ENCODE results near the gene FSTL1.

The FSTL1 gene, protein sequence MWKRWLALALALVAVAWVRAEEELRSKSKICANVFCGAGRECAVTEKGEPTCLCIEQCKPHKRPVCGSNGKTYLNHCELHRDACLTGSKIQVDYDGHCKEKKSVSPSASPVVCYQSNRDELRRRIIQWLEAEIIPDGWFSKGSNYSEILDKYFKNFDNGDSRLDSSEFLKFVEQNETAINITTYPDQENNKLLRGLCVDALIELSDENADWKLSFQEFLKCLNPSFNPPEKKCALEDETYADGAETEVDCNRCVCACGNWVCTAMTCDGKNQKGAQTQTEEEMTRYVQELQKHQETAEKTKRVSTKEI
- long read RNA-seq, donor 1, full-length matches to known transcripts, result 92 of 118 reads
- long read RNA-seq, donor 1, partial matches to known transcripts, result 0 of 118 reads
- long read RNA-seq, donor 1, other reads (novel, unspliced or antisense), result 26 of 118 reads
- long read RNA-seq, donor 2, full-length matches to known transcripts, result 65 of 83 reads
- long read RNA-seq, donor 2, partial matches to known transcripts, result 12 of 83 reads
- long read RNA-seq, donor 2, other reads (novel, unspliced or antisense), result 6 of 83 reads
- long read RNA-seq, donor 3, full-length matches to known transcripts, result 65 of 70 reads
- long read RNA-seq, donor 3, partial matches to known transcripts, result 5 of 70 reads
- long read RNA-seq, donor 3, other reads (novel, unspliced or antisense), result 0 of 70 reads
- long read RNA-seq, donor 4, full-length matches to known transcripts, result 102 of 120 reads
- long read RNA-seq, donor 4, partial matches to known transcripts, result 7 of 120 reads
- long read RNA-seq, donor 4, other reads (novel, unspliced or antisense), result 11 of 120 reads
- long read RNA-seq, donor 5, full-length matches to known transcripts, result 65 of 89 reads
- long read RNA-seq, donor 5, partial matches to known transcripts, result 5 of 89 reads
- long read RNA-seq, donor 5, other reads (novel, unspliced or antisense), result 19 of 89 reads
- long read RNA-seq, donor 6, full-length matches to known transcripts, result 120 of 153 reads
- long read RNA-seq, donor 6, partial matches to known transcripts, result 16 of 153 reads
- long read RNA-seq, donor 6, other reads (novel, unspliced or antisense), result 17 of 153 reads
- long read RNA-seq, donor 7, full-length matches to known transcripts, result 178 of 267 reads
- long read RNA-seq, donor 7, partial matches to known transcripts, result 78 of 267 reads
- long read RNA-seq, donor 7, other reads (novel, unspliced or antisense), result 11 of 267 reads
- long read RNA-seq, donor 8, full-length matches to known transcripts, result 111 of 142 reads
- long read RNA-seq, donor 8, partial matches to known transcripts, result 10 of 142 reads
- long read RNA-seq, donor 8, other reads (novel, unspliced or antisense), result 21 of 142 reads

GRCh38 chr3:120450600-120451271, at the start of gene FSTL1:
Gene FSTL1, minus strand, starts transcription at chr3:120450992. Its CDS starts 246 bp downstream, at chr3:120450746.
- DNase-seq, result peak; percentile 95

DNA sequence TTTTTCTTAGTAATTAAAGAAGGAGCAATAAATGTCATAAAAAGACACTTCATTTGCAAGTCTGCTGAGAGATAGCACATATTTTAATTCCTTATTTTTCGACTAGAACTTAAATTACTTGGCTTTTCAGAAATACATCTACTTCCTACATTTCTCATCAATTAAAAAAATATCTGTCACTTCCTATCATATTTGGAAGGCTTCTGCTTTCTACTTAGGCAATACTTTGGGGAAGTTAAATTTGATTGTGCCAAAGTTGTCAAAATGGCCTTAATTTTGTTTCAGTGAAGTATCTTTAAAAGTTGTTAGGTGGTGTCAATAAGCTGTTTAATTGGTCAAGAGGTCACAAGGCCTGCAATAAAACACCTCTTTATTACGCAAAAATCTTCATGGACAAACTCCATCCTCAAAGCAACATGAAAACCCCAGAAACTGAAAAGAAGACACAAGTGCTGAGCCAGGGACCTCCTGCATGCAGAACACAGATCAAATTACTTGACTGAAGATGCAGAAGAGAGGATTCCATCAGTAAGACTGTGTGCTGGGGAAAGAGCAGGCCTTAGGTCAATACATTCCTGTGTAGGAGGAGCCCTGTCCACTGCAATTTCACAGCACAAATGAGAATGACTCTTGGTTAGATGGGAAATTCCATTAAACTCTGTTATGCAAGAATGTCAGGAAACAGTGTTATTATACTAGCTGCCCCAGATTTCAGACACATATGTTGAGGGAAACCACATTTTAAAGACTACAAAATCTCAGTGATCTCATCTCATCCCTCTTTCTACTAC, 48.0 kb upstream of the FSTL1 start:
- DNase-seq, result peak; percentile 28

DNA sequence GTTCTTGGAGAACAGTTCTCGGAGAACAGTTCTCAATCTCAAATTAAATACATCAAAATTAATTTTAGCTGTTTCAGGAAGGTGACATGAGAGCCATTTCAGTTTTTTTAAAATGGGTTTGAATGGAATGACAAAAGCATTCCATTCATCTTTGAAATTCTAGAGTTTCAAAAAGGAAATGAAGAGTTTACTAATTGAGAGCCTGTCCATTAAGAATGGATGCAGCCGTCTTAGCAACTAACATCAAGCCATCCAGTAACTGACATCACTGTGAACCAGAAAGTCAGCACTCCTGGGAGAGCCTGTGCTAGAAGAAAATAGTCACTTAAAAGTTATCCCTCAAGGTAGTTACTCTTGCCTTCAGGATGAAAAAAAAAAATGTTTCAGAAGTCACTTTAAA, 47.0 kb upstream of the FSTL1 start:
- DNase-seq, result no peak

GRCh38 chr3:120497336-120497735, 46.5 kb upstream of the FSTL1 start:
- no peak for DNase-seq

- DNase-seq, result no peak
Observed at GRCh38 chr3:120496278-120497002, 45.6 kb upstream of the FSTL1 start.

DNA sequence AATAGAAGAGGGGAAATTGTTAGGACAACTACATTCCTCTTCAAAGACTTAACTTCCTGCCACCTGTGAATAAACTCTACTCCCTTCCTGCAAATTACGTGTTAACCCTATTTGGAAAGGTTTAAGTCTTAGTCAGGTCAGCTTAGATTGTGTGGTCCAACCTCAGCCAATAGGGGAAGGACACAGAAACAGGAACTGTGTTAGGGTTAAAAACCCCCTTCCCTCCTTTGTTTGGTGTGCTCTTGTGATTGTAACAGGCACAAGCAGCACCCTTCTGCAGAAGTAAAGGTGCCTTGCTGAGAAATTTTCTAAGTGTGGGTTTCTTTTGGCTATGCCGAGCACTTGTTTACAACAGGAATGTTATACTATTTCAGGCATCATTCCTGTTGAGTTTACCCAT, 45.0 kb upstream of the FSTL1 start:
- no peak for DNase-seq

DNA sequence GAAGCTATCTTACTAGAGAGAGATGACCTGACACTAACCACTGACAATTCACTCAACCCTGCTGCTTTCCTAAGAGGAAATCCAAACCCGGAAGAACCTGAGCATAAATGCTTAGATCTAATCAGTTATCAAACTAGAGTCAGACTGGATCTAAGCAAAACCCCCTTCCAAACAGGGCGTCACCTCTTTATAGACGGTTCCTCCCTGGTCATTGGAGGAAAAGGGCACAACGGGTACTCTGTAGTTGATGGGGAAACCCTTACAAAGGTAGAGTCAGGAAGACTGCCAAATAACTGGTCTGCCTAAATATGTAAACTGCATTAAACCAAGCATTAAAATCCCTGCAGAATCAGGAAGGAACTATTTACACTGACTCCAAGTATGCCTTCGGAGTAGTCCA, 41.3 kb upstream of the FSTL1 start:
- DNase-seq, result no peak

DNA sequence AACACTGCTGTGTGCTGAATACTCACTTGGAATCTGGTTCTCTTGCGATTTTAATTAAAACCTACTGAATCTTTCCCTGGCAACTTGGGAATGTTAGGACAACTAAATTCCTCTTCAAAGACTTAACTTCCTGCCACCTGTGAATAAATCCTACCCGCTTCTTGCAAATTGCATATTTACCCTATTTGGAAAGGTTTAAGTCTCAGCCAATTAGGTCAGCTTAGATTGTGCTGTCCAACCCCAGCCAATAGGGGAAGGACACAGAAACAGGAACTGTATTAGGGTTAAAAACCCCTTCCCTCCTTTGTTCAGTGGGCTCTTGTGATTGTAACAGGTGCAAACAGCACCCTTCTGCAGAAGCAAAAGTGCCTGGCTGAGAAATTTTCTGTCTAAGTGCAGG, 38.6 kb upstream of the FSTL1 start:
- DNase-seq, result no peak

GRCh38 chr3:120488296-120488695, 37.5 kb upstream of the FSTL1 start:
- no peak for DNase-seq

DNA sequence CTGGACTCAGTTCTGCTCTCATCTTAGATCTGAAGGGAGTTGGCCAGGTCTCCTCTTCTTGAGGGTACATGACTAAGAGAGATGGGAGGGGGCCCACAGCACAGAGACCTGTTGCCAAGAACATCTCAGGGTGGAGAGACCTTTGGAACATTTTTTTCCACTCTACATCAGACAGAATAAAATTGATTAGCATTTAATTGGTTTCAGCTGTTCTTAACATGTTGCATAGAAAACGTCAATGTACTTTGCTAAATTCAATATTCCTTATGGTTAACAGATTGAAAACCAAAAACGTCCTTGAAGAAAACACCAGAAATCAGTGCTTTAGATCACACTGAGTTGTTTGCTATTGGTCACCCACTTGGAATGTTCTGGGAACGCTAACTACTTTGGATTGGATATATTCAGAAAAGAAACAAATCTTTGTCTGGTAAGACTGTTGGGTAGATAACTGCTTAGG, 36.4 kb upstream of the FSTL1 start:
- DNase-seq, result no peak

DNA sequence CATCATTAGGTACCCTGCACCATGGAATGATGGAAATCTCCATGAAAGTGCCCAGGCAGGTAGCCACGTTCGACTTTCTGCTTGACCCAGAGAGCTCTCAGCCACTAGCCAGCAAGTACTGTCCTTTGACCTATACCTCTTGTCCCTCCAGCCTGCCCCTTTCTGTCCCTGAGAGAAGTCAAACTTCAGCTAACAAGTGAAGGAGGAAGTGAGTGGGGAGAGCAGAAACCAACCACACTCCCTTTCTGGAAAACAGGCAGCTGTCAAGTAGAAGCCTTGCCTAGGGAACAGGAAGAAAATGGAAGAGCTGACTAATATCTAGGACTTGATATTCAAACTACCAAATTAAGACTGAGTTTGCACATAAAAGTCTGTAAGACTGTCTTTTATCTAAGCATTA, 30.3 kb upstream of the FSTL1 start:
- no peak for DNase-seq

DNA sequence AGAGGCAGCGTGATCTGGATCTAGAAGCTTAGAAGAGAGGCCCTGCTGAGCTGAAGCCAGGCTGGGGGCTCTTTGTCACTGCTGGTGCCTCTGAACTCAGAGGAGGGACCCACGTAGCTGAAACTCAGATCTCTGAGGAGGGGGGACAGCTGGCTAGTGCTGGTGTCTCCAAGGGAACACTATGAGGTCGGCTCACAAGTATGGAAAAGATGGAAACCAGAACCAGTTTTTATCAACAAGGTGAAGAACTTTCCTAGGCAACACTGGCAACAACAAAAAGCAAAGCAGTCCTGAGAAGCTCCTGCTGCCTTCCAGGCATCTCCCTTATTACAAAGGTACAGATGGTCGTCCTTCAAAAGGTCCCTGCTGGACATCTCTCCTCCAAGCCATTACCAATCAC, 27.0 kb upstream of the FSTL1 start:
- DNase-seq, result no peak

DNA sequence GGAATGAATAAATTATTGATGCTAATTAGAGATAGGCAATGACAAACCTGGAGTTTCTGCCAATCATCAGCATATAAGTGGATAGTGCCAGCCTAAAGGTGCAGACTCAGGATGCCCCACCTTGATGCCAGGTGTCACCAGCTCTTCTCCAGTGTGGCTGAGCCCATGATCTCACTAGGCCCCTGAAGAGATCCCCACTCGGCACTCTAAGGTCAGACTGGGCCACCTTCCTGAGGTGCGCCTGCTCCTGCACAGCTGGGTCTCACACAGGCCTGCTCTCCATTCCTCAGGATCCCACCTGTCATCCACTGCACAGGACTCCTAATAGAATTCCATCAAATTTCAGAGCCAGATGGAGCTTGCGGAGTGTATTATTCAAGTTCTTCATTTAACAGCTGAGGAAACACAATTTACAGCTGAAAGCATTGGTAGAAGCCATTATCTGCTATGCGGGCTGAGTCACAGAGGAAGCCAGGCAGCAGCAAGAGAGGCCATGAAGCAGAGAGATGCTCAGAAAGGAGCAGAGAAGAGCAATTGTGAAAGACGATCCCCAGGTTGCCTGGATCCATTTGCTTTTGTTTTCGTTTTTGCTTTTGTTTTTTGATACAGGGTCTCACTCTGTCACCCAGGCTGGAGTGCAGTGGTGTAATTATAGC, 25.1 kb upstream of the FSTL1 start:
- no peak for DNase-seq

GRCh38 chr3:120473896-120474675, 23.3 kb upstream of the FSTL1 start:
- no peak for DNase-seq

DNA sequence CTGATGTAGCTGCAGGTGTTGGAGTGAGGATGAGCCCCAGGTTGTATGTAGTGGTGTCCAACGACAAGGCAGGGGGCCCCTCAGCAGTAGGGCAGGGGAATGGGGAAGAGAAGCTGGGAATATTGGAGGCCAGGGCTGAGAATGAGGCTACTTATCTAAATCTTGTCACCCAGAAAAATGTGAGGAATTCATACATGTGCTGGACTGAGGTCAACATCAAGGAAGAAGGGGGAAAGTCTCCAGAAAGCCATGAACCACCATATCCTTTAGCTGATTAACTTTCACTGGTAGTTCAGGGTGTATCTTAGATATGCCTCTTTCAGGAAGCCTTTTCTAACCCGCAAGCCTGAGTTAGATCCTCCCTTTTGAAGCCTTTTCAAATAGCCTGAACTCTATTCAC, 22.6 kb upstream of the FSTL1 start:
- DNase-seq, result no peak

DNA sequence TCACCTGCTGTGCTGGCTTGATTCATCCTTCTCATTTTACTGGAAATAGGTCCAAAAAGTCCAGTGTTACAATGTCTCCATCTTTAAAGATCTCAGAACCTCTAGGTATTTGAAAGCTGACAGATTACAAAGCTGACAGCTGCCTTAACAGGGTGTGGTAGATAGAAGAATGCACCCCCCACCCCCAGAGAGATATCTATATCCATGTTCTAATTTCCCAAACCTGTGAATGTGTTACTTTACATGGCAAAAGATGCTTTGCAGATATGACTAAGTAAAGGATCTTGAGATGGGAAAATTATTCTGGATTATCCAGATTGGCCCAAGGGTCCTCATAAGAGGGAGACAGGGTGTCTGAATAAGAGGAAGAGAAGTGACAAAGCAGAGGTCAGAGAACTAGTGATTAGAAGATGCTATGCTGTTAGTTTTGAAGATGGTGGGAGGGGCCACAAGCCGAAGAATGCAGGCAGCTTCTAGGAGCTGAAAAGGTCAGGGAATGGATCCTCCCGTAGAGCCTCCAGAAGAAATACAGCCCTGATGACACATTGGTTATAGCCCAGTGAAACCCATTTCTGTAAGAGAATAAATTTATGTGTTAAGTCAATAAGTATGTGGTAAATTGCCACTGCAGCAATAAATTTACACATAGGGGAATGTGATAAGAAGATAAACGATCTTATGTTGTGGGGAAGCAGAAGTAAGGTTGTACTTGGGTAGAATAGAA, 21.5 kb upstream of the FSTL1 start:
- no peak for DNase-seq

GRCh38 chr3:120471643-120472042, 20.9 kb upstream of the FSTL1 start:
- no peak for DNase-seq

DNA sequence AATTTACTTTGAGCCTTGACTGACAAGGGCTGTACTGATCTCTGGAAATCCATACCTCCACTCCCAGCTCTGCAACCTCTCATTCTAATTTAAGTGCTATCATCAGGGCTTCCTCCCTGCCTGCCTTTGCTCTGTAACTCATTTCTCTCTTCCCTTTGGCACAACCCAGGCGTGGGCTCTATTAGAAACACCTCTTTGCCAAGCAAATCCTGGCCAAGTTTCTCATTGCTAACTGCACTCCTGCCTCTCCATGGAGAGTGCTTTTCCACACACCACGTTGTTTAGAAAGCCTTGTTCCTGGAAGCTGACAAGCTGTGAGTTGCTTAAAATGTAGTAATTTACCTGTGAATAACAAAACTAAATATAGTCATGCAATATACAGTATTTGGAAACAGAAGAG, 20.1 kb upstream of the FSTL1 start:
- no peak for DNase-seq

Data from right kidney (tissue), 9 donors.